ENCODE results near the gene ACVR1B. TPM values are rescaled to one million over a fixed set of nuclear protein-coding genes. Genes with fewer than 3 reads are reported as not detected.
A peak's percentile ranks its signal among the peaks of the same experiment; 100 is the strongest.

Gene ACVR1B
- total and polyA plus RNA-seq, 2 of the 8 experiments (the other 6 are each of a cell fraction or from before 2014, with no cell fraction given): 16.0 to 19.2 TPM

DNA sequence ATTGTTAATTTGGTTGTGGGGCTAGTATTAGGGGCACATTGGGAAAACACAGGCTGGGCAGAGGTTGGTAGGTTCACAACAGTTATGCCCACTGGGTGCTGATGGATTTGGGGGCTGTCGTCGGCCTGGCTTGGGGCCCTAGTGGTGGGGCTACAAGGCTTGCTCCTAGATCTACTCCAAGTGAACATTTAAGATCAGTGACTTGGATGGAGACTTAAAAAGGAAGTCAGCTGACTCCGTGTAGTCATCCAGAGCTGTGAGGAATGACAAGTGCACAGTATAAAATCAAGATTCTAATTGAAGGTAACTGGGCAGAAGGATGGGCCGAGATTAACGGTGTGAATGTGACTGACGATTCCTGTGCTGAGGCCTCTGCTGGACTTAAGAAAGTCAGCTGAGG is 86.9 kb downstream of the ACVR1B start:
- Histone ChIP-seq H2AK5ac (ENCODE audit: low read depth, low read length) (no peak overlapping the region), H3K79me1 (ENCODE audit: low read depth, low read length) (peaks cover 4% of the 10 kb centered on the region), H4K91ac (replicated peaks; ENCODE audit: insufficient read length, low read length) (no peak overlapping the region), H3K23me2 (ENCODE audit: low read depth, low read length) (peaks cover 2% of the 10 kb centered on the region; the same call in 1 of the 2 replicates), H3K36me3 (ENCODE audit: control insufficient read depth in 2 of 4, insufficient read depth in 4 of 4, low read length in 3 of 4) (no peaks in the 10 kb centered on the region), H3K79me2 (ENCODE audit: control insufficient read depth in 1 of 2, insufficient read depth in 2 of 2, low read length in 2 of 2) (peaks cover 0 to 24% of the 10 kb centered on the region in 2 experiments; a peak in 3 of 4 replicates), H2BK120ac (replicated peaks; ENCODE audit: low read depth, low read length) (no peak overlapping the region), H3K4me1 (replicated peaks in 1 of 4; ENCODE audit: control insufficient read depth in 3 of 4, insufficient read depth in 4 of 4, low read length in 3 of 4) (peaks cover 2 to 10% (median 5%) of the 10 kb centered on the region in 4 experiments; a peak in 6 of 7 replicates), H4K8ac (ENCODE audit: extremely low read depth, insufficient read depth, low read length) (no peak overlapping the region), H3K4ac (replicated peaks; ENCODE audit: insufficient read length, low read depth, low read length) (no peak overlapping the region), H3K14ac (ENCODE audit: insufficient read length) (no peak overlapping the region), H3K27ac (ENCODE audit: low read depth, low read length) (no peak overlapping the region), H3K4me3 (ENCODE audit: extremely low read depth in 1 of 4, insufficient read depth in 2 of 4, low read depth in 3 of 4, low read length in 4 of 4) (peak overlapping the region in 2 of 4 experiments; percentile 4 to 92; a peak in 3 of 8 replicates), H4K20me1 (replicated peaks in 1 of 2; ENCODE audit: control insufficient read depth in 1 of 2, insufficient read depth in 2 of 2, low read length in 2 of 2) (peaks cover 4 to 12% of the 10 kb centered on the region in 2 experiments), H2BK5ac (ENCODE audit: low read depth, low read length) (no peak overlapping the region), H3K18ac (ENCODE audit: extremely low read depth, low read length) (no peak overlapping the region), H3K4me2 (ENCODE audit: insufficient read depth in 1 of 2, low read depth in 2 of 2, low read length in 2 of 2) (peak overlapping the region in 1 of 2 experiments; percentile 67; a peak in 1 of 4 replicates), H2AFZ (ENCODE audit: low read length) (no peak overlapping the region), H3K23ac (ENCODE audit: insufficient read length) (no peak overlapping the region), H3K27me3 (replicated peaks in 1 of 4; ENCODE audit: control insufficient read depth in 3 of 4, extremely low read depth in 1 of 4, insufficient read depth in 3 of 4, low read length in 3 of 4) (peaks cover 2 to 31% (median 21%) of the 10 kb centered on the region in 4 experiments; a peak in 6 of 7 replicates), H2BK12ac (ENCODE audit: low read depth, low read length) (no peak overlapping the region), H4K5ac (ENCODE audit: insufficient read length, low read depth, low read length) (no peak overlapping the region), H3K56ac (replicated peaks; ENCODE audit: insufficient read length, low read depth, low read length) (no peak overlapping the region), H2BK15ac (ENCODE audit: low read length) (no peak overlapping the region), H3K9me3 (ENCODE audit: insufficient read depth in 2 of 2, low read depth in 1 of 2, low read length in 1 of 2) (no peaks in the 10 kb centered on the region), H2BK20ac (ENCODE audit: low read length) (no peak overlapping the region), H3K9ac (replicated peaks in 1 of 4; ENCODE audit: extremely low read depth in 1 of 4, low read depth in 3 of 4, low read length in 3 of 4) (no peak overlapping the region)
- CTCF ChIA-PET (ENCODE audit: partially characterized antibody): interaction anchor here (1.0 to 15.8 kb wide), 13 partner anchors 9 to 81 kb away, joined by 3 to 294 read pairs (median 5); partner anchors contain the start of gene ATG101
- DNase-seq (ENCODE audit: low read depth in 1 of 2, low spot score in 2 of 2) (no peak), FAIRE-seq (no peak)
- POLR2A ChIA-PET (ENCODE audit: partially characterized antibody): interaction anchor here (0.6 to 6.6 kb wide), 9 partner anchors 9 to 174 kb away, joined by 3 to 56 read pairs (median 12); partner anchors contain the start of genes ATG101, NR4A1 and SMIM41
- no peak for TF ChIP-seq POLR2AphosphoS5 (IDR thresholded peaks at IDR 0.05; ENCODE audit: low read depth, low read length)
- TF ChIP-seq RBBP5 (IDR thresholded peaks at IDR 0.05; ENCODE audit: borderline replicate concordance, low read depth, low read length): no peak
- TF ChIP-seq SIRT6 (IDR thresholded peaks at IDR 0.05; ENCODE audit: low read length): no peak
- TF ChIP-seq SRF (IDR thresholded peaks at IDR 0.05; ENCODE audit: low read depth, low read length): no peak
- no peak for TF ChIP-seq NANOG (IDR thresholded peaks at IDR 0.05; ENCODE audit: insufficient read depth, low read depth, low read length, poor library complexity, severe bottlenecking)
- no peak for TF ChIP-seq CREB1 (IDR thresholded peaks at IDR 0.05)
- TF ChIP-seq BRCA1 (IDR thresholded peaks at IDR 0.05; ENCODE audit: low read depth, low read length): no peak
- no peak for TF ChIP-seq EZH2 (IDR thresholded peaks at IDR 0.05; ENCODE audit: low read depth, low read length, severe bottlenecking)
- TF ChIP-seq MAX (IDR thresholded peaks at IDR 0.05): no peak
- no peak for TF ChIP-seq SIX5 (IDR thresholded peaks at IDR 0.05; ENCODE audit: low read depth, low read length)
- TF ChIP-seq ZNF274 (IDR thresholded peaks at IDR 0.05; ENCODE audit: borderline replicate concordance, extremely low read depth, low read length): no peak
- TF ChIP-seq KDM4A (IDR thresholded peaks at IDR 0.05; ENCODE audit: low read depth, low read length, severe bottlenecking): no peak
- WGBS, 2 experiments (ENCODE audit: extremely low coverage in 1 of 2, insufficient coverage in 1 of 2, insufficient read length in 1 of 2, insufficient replicate concordance in 2 of 2, low coverage in 1 of 2, low lambda C conversion rate in 2 of 2, missing lambda C conversion rate in 1 of 2): 87% methylated on average over 6 of the region's 6 CpGs; no CpG with 5 or more reads in 1 of the 2 experiments
